GM06990 (cell line): ENCODE results near the gene ZDHHC14.

Experiments used
- DNase-seq: peaks from one replicate; pipeline ENCODE4 v3.0.0-alpha.2; 2011; ENCODE audit not compliant: insufficient read length; ENCODE audit errors: extremely low read depth
- H3K27me3 ChIP-seq: replicated peaks from 2 replicates; pipeline ENCODE4 v1.6.0; 2011; ENCODE audit warnings: low read length; ENCODE audit not compliant: control insufficient read depth, insufficient read depth
- H3K36me3 ChIP-seq: 2 replicates; pipeline ENCODE4 v1.5.1; 2011; ENCODE audit warnings: low read length; ENCODE audit not compliant: control insufficient read depth, insufficient read depth
- H3K4me3 ChIP-seq: replicated peaks from 2 replicates; pipeline ENCODE4 v1.5.1; 2011; ENCODE audit warnings: low read depth, mild to moderate bottlenecking, control low read depth, low read length
- CTCF ChIP-seq: IDR thresholded peaks from 2 replicates; pipeline ENCODE4 v1.5.1; 2011; ENCODE audit warnings: low read length, control low read depth, mild to moderate bottlenecking, inconsistent platforms; ENCODE audit not compliant: insufficient read depth, poor library complexity, severe bottlenecking

ZDHHC14 gene

GRCh38 chr6:157468054-157468453 is 87.1 kb downstream of the ZDHHC14 start:
- Histone ChIP-seq H3K4me3 (no peak overlapping the region), H3K36me3 (no peaks in the 10 kb centered on the region), H3K27me3 (no peaks in the 10 kb centered on the region)
- TF ChIP-seq CTCF = no peak
- no peak for DNase-seq

- Histone ChIP-seq H3K4me3 (no peak overlapping the region), H3K36me3 (no peaks in the 10 kb centered on the region), H3K27me3 (no peaks in the 10 kb centered on the region)
- no peak for TF ChIP-seq CTCF
- no peak for DNase-seq
These were observed 87.6 kb downstream of the ZDHHC14 start for GRCh38 chr6:157468574-157468973.

GRCh38 chr6:157469378-157469777 is 88.4 kb downstream of the ZDHHC14 start:
- H3K27me3 ChIP-seq = no peaks in the 10 kb centered on the region
- TF ChIP-seq CTCF = no peak
- no peak overlapping the region for H3K4me3 ChIP-seq
- DNase-seq = no peak
- H3K36me3 ChIP-seq = no peaks in the 10 kb centered on the region

- Histone ChIP-seq H3K27me3 (no peaks in the 10 kb centered on the region), H3K4me3 (no peak overlapping the region), H3K36me3 (no peaks in the 10 kb centered on the region)
- TF ChIP-seq CTCF = no peak
- no peak for DNase-seq
These were observed 90.2 kb downstream of the ZDHHC14 start for GRCh38 chr6:157471077-157471686.

- no peak for DNase-seq
- no peaks in the 10 kb centered on the region for H3K36me3 ChIP-seq
- TF ChIP-seq CTCF = no peak
These were observed 91.1 kb downstream of the ZDHHC14 start for GRCh38 chr6:157471895-157472686.

More at GRCh38 chr6:157471895-157472686, 91.1 kb downstream of the ZDHHC14 start:
- Histone ChIP-seq H3K4me3 (no peak overlapping the region), H3K27me3 (no peaks in the 10 kb centered on the region)
